AG04449 (cell line): ENCODE measurements around the gene TWIST2.

Experiments used
- CTCF ChIA-PET: fragments of 350-600 bp; formaldehyde crosslinking; extraction: SDS; loops from one replicate; lab custom pipeline; 2021; ENCODE audit warnings: antibody characterized with exemption; lab: Yijun Ruan, JAX
- POLR2A ChIA-PET: fragments of 400-600, 350-600 bp; formaldehyde crosslinking; extraction: SDS; loops from one replicate; lab custom pipeline; 2020; ENCODE audit warnings: antibody characterized with exemption, inconsistent platforms; lab: Yijun Ruan, JAX
- DNase-seq: peaks from one replicate; pipeline ENCODE4 v3.0.0-alpha.2; 2010; ENCODE audit warnings: low read depth, low spot score
- H3K4me3 ChIP-seq: 2 replicates; pipeline ENCODE4 v1.5.1; 2011; ENCODE audit warnings: low read depth, mild to moderate bottlenecking, control low read depth, low read length
- TF ChIP-seq, protein P1 (sequence below): IDR thresholded peaks from one replicate; pipeline ENCODE4 v1.5.1; 2011; ENCODE audit warnings: mild to moderate bottlenecking, moderate library complexity, low read length, control low read depth, inconsistent platforms; ENCODE audit not compliant: insufficient read depth; ENCODE audit errors: missing control alignments

Gene TWIST2

DNA sequence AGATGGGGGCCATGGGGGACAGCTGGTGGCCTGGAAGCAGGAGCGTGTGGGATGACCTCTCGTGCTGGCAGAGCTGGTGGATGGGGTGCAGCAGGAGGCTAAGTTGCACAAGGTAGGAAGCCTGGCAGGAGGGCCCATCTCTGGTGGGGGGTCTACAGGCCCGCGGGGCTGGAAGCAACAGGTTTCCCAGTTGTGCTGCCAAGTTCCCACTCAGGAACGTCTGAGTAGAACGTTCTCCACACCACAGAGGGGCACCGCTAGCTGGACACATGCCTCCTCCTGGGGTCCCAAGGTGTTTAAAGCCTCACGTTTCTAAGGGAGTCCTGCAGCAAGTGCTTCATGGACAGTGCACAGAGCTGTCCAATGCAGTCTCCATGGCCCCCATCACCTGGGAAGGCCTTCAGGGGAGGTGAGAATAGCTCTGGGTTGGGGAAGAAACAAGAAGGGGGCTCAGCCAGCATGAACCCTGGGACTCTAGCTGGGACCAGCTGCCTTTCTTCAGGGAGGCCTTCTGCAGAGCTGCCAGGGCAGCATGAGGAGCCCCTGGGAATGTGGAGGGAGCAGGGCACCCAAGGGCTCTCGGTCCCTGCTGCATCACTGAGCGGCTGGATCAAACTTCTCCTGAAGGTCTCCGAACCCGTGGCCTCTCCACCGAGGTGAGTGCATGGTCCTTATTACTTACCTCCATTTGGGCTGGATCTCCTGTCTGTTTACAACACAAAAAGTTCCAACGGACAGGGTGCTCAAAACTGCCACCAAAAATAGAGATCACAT is 80.0 kb downstream of the TWIST2 start:
- H3K4me3 ChIP-seq = no peak overlapping the region
- TF ChIP-seq, protein P1, sequence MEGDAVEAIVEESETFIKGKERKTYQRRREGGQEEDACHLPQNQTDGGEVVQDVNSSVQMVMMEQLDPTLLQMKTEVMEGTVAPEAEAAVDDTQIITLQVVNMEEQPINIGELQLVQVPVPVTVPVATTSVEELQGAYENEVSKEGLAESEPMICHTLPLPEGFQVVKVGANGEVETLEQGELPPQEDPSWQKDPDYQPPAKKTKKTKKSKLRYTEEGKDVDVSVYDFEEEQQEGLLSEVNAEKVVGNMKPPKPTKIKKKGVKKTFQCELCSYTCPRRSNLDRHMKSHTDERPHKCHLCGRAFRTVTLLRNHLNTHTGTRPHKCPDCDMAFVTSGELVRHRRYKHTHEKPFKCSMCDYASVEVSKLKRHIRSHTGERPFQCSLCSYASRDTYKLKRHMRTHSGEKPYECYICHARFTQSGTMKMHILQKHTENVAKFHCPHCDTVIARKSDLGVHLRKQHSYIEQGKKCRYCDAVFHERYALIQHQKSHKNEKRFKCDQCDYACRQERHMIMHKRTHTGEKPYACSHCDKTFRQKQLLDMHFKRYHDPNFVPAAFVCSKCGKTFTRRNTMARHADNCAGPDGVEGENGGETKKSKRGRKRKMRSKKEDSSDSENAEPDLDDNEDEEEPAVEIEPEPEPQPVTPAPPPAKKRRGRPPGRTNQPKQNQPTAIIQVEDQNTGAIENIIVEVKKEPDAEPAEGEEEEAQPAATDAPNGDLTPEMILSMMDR = no peak
- CTCF ChIA-PET = no interaction called here
- POLR2A ChIA-PET = no interaction called here
- DNase-seq = no peak

DNA sequence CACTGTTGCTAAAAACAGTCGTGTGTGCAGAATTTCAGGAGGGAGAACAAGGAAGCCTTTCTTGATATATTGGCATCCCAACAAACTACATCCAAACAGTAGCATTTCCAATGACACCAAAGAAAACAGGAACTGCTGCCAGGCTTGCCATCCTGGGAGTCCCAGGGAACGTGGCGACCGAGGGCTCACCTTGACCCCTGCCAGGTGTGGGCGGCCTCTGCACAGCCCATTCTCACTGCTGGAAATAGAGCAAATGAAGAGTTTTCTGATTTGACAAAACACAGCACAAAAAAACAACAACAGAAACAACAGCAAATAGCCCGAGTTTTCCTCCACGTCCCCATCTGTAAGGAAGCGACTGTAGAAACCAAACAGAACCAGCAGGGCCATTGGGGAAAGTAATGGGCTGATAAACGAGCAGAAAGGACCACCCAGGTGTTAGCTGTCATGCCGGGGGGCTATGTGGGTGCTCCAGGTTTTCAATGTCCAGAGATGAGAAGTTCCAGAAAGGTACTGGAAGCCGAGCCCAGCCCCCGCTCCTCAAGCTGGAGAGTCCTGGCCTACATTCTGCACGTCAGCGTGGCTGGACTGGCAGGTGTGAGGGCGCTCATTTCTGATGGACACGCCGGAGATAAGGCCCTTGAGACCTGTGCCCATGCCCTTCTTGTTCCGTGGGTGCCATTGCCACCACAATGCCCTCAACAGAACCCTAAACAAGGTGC is 80.8 kb downstream of the TWIST2 start:
- DNase-seq = no peak
- TF ChIP-seq, protein P1 = no peak
- ChIA-PET CTCF (interaction anchor here (0.9 to 1.7 kb wide), 2 partner anchors 17 to 42 kb away, joined by 4 to 9 read pairs; no protein-coding TSS in a partner anchor), POLR2A (no interaction called here)
- H3K4me3 ChIP-seq = no peak overlapping the region

DNA sequence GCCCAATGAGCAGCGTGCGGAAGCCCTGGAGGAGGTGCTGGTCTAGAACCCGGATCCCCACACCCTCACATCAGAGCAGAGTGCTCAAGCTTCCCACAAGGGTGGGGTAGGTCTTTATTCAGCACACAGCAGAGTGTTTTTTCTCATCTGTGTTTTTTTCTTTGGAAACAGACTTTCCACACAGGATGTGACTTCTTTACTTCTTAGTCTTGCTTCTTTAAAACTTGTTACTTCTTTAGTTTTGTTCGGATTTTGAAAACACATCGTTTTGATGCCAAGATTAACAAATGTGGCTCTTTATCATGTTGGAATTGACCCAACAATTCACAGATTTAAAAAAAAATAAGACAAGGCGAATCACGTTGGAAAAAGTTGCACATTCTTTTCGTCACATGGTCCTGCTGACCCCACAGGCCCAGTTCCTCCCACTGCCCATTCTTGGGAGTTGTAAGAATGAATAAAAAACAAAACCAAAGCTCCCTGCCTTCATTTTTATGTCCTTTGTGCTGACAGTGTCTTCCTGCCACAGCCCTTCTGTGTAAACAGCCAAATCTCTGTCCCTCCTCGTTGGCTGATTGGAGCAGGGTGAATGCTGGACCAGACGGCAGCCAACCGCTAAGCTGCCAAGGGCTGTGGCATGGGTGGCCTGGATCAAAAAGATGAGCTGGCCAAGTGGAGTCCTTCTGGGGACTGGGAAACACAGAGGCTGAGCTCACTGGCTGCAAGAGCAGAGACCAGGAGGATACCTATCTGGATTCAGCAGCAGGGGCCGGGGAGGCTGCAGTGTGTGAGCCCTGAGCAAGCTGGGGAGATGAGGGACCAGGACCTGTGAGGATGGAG is 81.6 kb downstream of the TWIST2 start:
- TF ChIP-seq, protein P1 = no peak
- H3K4me3 ChIP-seq = no peak overlapping the region
- ChIA-PET CTCF (interaction anchor here (0.9 to 1.7 kb wide), 3 partner anchors 10 to 41 kb away, joined by 3 to 9 read pairs (median 4); no protein-coding TSS in a partner anchor), POLR2A (interaction anchor here (0.7 kb wide), 1 partner anchor 11 kb away, joined by 3 read pairs; no protein-coding TSS in a partner anchor)
- DNase-seq = no peak

DNA sequence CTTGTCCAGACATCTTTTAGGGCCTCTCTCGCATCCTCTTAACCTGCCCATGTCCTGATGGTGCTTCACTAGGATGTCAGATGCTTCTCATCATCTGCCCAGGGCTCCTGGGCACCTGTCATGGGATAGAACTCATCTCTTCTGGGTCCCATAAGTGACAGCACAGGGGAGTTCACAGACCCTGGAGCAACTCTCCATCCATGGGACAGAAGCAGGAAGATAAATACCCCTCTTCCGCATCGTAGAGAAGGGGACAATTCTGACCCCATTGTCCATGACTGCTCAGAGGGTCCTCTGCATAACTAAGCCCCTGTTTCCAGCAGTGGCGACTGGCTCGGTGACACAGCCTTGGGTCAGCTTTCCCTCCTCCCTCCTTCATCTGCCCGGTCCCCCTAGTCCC is 82.3 kb downstream of the TWIST2 start:
- H3K4me3 ChIP-seq = no peak overlapping the region
- POLR2A ChIA-PET = interaction anchor here (0.7 kb wide), 1 partner anchor 10 kb away, joined by 3 read pairs; no protein-coding TSS in a partner anchor
- TF ChIP-seq, protein P1 = no peak
- CTCF ChIA-PET = interaction anchor here (1.3 to 1.7 kb wide), 2 partner anchors 10 to 15 kb away, joined by 3 to 9 read pairs; no protein-coding TSS in a partner anchor
- no peak for DNase-seq

DNA sequence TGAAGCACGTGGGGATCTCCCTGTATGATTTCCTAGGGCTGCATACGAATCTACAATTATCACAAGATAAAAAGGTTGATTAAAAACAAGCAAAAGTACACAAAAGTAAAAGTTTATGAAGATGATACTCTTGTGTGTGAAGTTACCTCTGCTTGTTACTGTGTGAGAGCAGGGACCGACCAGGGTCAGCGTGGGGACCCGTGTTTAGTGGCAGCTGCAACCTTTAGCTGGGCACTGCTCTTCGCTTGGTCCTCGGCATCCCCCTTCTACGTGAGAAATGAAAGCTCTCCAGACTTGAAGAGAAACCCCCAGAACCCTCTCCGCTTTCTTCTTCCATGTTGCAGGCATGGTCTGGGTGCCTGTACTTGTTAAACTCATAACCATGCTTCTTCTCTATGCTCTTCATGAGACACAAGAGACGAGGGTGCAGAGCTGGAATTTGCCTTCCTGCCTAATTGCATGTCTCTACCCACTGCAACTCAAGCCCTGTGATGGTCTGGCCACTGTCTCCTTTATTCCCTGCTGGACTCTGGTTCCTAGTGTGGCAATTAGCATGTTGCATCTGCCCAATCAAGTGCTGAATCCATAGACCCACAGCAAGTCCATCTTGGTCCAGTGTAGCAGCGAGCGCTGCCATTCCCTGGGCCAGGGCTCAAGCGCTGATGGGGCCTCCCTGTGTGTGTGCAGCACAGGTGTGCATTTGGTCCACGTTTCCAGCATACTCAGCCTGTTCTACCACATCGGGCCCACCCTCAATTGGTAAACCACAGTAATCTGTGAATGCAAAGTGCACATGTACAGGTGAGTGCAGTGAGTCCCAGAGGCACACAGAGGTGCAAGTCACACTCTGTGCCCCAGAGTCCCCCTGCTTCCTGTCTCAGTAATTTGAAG is 88.5 kb downstream of the TWIST2 start:
- no peak overlapping the region for H3K4me3 ChIP-seq
- TF ChIP-seq, protein P1 = no peak
- ChIA-PET POLR2A (no interaction called here), CTCF (no interaction called here)
- DNase-seq = no peak
